ENCODE data around the gene TOLLIP. TPM values are rescaled to one million over a fixed set of nuclear protein-coding genes. Genes with fewer than 3 reads are reported as not detected.

Gene TOLLIP
- total RNA-seq, 2 donors from 2014 or later: 44.1 to 46.4 TPM

- intact Hi-C loops (cut with DNase I): loop anchor here in 1 of 2 donors (10.0 kb wide), 1 partner anchor 924 kb away; no protein-coding TSS in a partner anchor
Measured at GRCh38 chr11:1330473-1330872, 21.0 kb upstream of the TOLLIP start.

GRCh38 chr11:1327064-1327460 lies 17.6 kb upstream of the TOLLIP start:
- intact Hi-C loops (cut with DNase I): no loop called here
- DNase-seq (ENCODE audit: low spot score): no peak

More at GRCh38 chr11:1330473-1330872, 21.0 kb upstream of the TOLLIP start:
- DNase-seq (ENCODE audit: low spot score): no peak

DNA sequence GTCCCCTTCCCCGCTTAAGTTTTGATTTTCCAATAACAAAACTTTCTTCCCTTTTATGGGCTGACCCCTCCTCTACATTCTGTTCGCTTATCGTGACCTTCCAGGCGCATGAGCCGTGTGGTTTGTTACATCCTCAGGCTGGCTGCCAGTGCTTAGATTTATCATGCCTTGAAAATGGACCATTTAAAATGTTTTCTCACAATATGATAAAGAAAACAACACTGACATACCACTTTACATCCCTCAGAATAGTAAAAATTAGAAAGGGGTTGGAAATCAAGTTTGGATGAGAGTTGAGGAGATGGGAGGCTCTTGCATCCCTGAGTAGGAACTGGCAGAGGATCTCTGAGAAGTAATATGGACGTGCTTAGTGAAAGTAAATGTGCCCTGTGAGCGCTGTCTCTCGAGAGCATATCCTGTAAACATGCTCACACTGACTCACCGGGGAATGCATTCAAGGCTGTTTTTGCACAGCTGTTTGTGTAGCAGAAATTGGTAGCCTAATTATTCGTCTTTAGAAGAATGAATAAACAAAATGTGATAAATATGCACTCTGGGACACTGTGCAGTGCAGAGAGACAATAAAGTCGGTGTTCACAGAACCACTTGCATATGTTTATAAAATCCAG lies 17.1 kb upstream of the TOLLIP start:
- intact Hi-C loops (cut with DNase I): no loop called here
- DNase-seq (ENCODE audit: low spot score): no peak

- no peak for DNase-seq (ENCODE audit: low spot score)
- intact Hi-C loops (cut with DNase I): no loop called here
Measured at GRCh38 chr11:1323774-1324173, 14.3 kb upstream of the TOLLIP start.

DNA sequence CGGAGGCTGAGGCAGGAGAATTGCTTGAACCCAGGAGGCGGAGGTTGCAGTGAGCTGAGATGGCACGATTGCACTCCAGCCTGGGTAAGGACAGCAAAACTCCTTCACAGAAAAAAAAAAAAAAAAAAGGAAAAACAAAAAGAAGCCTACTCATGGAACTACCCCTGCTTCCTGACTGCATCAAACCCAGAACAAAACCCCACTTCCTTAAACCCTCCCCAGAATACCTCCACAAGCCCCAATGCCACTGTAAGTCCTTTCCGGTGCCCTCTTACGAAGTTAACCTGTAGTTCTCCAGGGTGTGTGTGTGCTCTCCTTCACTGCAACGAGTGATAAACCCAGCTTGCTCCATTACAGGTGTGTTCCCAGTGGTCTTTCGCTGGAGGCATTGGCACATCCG lies 8.6 kb upstream of the TOLLIP start:
- no peak for DNase-seq (ENCODE audit: low spot score)
- intact Hi-C loops (cut with DNase I): no loop called here

- DNase-seq (ENCODE audit: low spot score): no peak
Measured at GRCh38 chr11:1317432-1317831, 8.0 kb upstream of the TOLLIP start.

DNA sequence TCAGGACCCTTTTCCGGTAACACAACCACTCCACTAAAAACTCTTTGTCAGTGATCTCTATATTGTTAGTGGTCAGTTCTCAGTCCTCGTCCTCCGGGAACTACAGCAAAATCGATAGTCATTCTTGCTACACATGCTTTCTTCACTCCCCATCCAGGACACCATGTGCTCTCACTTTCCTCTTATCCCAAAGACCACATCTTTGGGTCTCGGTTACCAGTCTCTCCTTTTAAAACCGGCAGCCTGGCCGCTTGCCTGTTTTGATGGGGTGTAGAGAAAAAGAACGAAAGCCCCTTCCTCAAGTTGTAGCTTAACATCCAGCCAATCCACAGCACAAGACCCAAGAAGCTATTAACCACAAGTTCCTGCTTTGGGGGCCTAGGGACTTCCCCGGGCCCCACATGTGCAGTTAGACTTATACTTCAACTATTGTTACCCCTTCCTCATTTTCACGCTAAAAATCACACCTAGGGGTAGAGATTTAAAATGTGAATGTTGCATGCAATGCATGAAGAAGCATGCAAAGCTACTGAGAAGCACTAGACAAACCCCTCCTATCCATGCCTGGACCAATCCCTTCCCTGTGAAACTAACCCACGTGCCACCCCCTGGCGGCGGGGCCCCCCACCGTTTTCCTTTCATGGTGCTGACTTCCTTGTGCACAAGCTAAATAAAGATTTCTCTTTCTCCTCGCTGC lies 1.5 kb upstream of the TOLLIP start:
- DNase-seq (ENCODE audit: low spot score): no peak
- intact Hi-C loops (cut with DNase I): no loop called here

More at GRCh38 chr11:1317432-1317831, 8.0 kb upstream of the TOLLIP start:
- intact Hi-C loops (cut with DNase I): no loop called here

GRCh38 chr11:1310318-1310687 lies 871 bp upstream of the TOLLIP start:
- no peak for DNase-seq (ENCODE audit: low spot score)
- intact Hi-C loops (cut with DNase I): no loop called here

DNA sequence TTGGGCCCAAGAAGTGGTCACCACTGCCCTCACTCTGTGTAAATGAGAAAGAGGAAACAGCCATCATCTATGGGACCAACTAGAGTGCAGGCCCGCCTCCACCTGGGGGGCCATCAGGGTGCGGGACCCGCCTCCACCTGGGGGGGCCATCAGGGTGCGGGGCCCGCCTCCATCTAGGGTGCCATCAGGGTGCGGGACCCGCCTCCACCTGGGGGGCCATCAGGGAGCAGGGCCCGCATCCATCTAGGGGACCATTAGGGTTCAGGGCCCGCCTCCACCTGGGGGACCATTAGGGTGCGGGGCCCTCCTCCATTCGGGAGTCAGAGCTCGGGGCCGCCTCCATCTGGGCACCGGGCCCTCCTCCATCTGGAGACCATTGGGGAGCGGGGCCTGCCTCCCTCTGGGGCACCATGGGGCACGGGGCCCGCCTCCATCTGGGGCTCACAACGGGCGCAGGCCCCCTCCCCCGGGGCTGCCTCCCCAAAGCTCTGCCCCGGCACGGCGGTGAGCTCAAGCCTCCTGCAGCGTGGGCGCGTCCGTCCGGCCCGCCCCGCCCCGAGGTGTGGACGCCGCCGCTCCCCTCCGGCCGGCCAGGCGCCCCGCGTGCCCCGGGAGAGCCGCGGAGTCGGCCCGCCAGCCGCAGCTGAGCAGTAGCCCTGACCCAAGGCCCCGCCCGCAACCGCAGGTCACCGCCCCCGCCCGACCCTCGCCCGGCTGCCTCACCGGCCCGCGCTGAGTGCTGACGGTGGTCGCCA lies 512 bp downstream of the TOLLIP start:
- intact Hi-C loops (cut with DNase I): no loop called here
- DNase-seq (ENCODE audit: low spot score): peak; percentile 83

- no peak for DNase-seq (ENCODE audit: low spot score)
- intact Hi-C loops (cut with DNase I): no loop called here
Measured at GRCh38 chr11:1307998-1308742, 1.3 kb downstream of the TOLLIP start.

DNA sequence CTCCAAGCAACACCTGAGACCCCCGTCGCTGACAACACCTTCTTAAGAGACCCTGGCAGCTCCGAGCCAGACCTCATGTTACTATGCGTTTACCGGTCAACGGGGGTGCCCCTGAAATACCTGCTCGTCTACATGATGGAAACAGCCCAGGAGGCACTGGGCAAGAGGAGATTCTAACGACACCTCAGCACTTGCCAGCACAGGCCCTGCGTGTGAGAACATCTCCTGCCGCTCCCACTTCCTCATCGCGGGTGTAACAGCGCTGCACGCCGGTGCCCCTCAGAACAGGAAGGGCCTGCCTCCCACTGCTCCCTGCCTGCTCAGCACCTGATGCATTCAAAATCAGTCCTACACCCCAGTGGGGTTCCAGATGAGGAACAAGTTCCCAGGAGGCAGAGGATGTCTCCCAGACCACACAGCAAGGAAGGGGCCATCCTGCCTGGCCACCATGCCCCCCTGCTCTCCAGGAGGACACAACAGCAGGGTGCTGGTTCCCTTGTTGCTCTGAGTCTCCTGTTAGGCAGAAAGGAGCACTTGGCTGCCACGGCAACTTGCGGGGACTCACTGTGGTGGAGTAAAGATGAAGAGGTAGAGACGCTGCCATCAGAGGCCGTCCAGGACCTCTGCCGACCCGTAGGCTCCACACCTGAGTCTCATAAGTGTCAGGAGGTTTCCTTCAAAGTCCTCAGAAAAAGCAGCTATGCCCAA lies 2.1 kb downstream of the TOLLIP start:
- intact Hi-C loops (cut with DNase I): no loop called here
- DNase-seq (ENCODE audit: low spot score): no peak

DNA sequence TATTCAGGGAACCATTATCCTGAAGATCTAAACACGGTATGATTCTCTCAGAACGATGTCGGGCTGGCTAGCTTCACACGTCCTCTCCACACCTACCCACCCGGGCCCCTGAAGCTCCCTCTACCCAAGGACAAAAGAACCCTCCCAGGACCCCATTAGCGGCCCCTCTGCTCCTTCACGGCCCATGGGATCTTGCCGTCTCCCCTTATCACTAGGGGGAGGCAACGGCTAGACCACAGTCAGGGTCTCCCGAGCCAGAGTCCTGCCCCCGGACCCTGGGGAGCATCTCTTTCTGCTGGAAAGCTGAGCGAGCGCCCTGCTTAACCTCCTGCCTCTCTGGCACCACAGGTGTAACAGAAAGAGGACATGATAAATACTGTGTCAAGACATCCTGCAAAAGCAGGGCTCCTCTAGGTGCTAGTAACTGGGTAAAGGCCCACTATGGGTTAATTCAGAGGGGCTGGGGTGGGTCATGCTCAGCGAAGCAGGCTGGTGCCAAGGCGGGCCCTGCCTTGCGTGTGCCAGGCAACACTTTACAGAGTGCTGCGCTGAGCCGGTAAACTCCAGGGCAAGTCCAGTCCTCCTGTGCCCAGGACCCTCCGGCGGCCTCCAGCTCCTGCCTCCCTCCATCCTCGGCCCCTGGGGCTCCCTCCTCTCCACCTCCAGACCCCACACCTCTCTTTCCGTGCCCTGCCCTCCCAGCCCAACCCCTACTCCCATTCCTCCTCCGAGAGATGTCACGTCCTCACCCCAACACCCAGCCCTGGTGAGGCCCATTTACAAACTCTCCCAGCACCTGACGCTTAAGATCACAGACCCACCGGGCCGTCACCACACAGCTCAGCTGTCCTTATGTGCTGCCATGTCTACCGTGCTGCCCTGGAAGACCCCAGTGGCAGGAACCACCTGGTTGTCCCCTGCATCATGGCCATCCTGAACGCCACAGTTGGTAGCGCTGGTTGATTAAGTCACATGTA lies 3.0 kb downstream of the TOLLIP start:
- DNase-seq (ENCODE audit: low spot score): no peak
- intact Hi-C loops (cut with DNase I): no loop called here

GRCh38 chr11:1305501-1306056 lies 3.9 kb downstream of the TOLLIP start:
- intact Hi-C loops (cut with DNase I): no loop called here
- no peak for DNase-seq (ENCODE audit: low spot score)

- DNase-seq (ENCODE audit: low spot score): no peak
- intact Hi-C loops (cut with DNase I): no loop called here
Measured at GRCh38 chr11:1305063-1305495, 4.4 kb downstream of the TOLLIP start.

GRCh38 chr11:1304380-1304779 lies 5.1 kb downstream of the TOLLIP start:
- intact Hi-C loops (cut with DNase I): loop anchor here in 1 of 2 donors (5.0 kb wide), 1 partner anchor 868 kb away; the partner anchor contains the start of gene TH
- DNase-seq (ENCODE audit: low spot score): peak; percentile 76

- intact Hi-C loops (cut with DNase I): loop anchor here in 1 of 2 donors (5.0 kb wide), 1 partner anchor 868 kb away; the partner anchor contains the start of gene TH
- peak; percentile 79 for DNase-seq (ENCODE audit: low spot score)
Measured at GRCh38 chr11:1303973-1304372, 5.5 kb downstream of the TOLLIP start.

DNA sequence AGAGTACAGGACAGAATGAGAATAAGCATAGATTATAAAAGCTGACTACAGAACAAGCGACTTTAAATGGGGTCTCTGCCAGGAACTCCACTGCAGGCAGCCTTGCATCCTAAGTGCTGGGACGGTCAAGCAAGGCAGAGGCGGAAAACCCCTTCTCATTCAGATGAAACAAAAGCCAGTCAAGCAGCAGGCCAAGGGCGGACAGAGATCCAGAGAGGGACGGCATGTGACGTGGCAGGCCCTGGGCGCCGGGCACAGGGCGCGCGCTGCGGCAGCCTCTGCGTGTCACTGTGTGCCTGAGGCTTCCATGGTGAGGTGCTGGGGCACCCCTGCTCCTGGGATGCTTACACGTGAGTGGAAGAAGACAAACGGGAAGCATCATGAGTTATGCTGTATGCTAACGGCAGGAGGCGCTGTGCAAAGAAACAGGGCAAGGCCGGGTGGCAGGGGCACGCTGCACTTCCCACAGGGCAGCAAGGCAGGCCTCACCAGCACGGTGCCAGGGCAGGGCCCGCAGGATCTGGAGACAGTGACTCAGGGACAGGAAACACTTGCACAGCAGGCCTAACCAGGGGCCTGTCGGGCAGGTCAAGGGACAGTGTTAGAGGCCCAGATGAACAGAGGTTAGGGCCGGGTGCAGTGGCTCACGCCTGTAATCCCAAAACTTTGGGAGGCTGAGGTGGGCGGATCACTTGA lies 6.2 kb downstream of the TOLLIP start:
- DNase-seq (ENCODE audit: low spot score): peak; percentile 81
- intact Hi-C loops (cut with DNase I): loop anchor here in 1 of 2 donors (5.0 kb wide), 1 partner anchor 869 kb away; the partner anchor contains the start of gene TH

Measured in posterior vena cava (tissue), 2 donors.